DMS114 treated with DMSO at 0.1 percent for 48 hours (cell line): Measurements from ENCODE around the gene SH2D4B.

Experiments
- DNase-seq: peaks from one replicate; lab custom pipeline; 2025; ENCODE audit not compliant: unreplicated experiment; lab: John Stamatoyannopoulos, UW

Gene SH2D4B

GRCh38 chr10:80585812-80586211 is 48.1 kb downstream of the SH2D4B start:
- no peak for DNase-seq

- DNase-seq, result no peak
These were observed 50.8 kb downstream of the SH2D4B start for GRCh38 chr10:80588546-80588945.

- DNase-seq, result no peak
These were observed 52.1 kb downstream of the SH2D4B start for GRCh38 chr10:80589726-80590373.

- no peak for DNase-seq
These were observed 53.0 kb downstream of the SH2D4B start for GRCh38 chr10:80590585-80591125.

- peak; percentile 44 for DNase-seq
These were observed 58.9 kb downstream of the SH2D4B start for GRCh38 chr10:80596391-80597257.

- DNase-seq, result no peak
These were observed 60.5 kb downstream of the SH2D4B start for GRCh38 chr10:80598084-80598798.

- no peak for DNase-seq
These were observed 61.2 kb downstream of the SH2D4B start for GRCh38 chr10:80598951-80599350.

GRCh38 chr10:80599424-80599847 is 61.7 kb downstream of the SH2D4B start:
- DNase-seq, result no peak

- no peak for DNase-seq
These were observed 62.6 kb downstream of the SH2D4B start for GRCh38 chr10:80600256-80600655.

GRCh38 chr10:80602881-80603280 is 65.2 kb downstream of the SH2D4B start:
- DNase-seq, result no peak

- no peak for DNase-seq
These were observed 65.8 kb downstream of the SH2D4B start for GRCh38 chr10:80603516-80603915.

GRCh38 chr10:80608706-80609105 is 71.0 kb downstream of the SH2D4B start:
- no peak for DNase-seq

- DNase-seq, result no peak
These were observed 71.6 kb downstream of the SH2D4B start for GRCh38 chr10:80609331-80609730.

GRCh38 chr10:80611481-80612185 is 73.9 kb downstream of the SH2D4B start:
- no peak for DNase-seq

- DNase-seq, result no peak
These were observed 74.6 kb downstream of the SH2D4B start for GRCh38 chr10:80612261-80612660.

GRCh38 chr10:80613466-80614170 is 75.9 kb downstream of the SH2D4B start:
- no peak for DNase-seq

GRCh38 chr10:80614576-80615416 is 77.1 kb downstream of the SH2D4B start:
- DNase-seq, result no peak

- DNase-seq, result no peak
These were observed 80.1 kb downstream of the SH2D4B start for GRCh38 chr10:80617807-80618206.

GRCh38 chr10:80619036-80619435 is 81.3 kb downstream of the SH2D4B start:
- no peak for DNase-seq
